ENCODE measurements around the gene WFIKKN2.

The WFIKKN2 gene

GRCh38 chr17:50830994-50831393, 4.4 kb upstream of the WFIKKN2 start:
- DNase-seq (ENCODE audit: low spot score): no peak
- no peak for TF ChIP-seq CTCF (IDR thresholded peaks at IDR 0.05; ENCODE audit: extremely low read depth, missing control alignments)

GRCh38 chr17:50831471-50831928, 3.9 kb upstream of the WFIKKN2 start:
- no peak for DNase-seq (ENCODE audit: low spot score)
- TF ChIP-seq CTCF (IDR thresholded peaks at IDR 0.05; ENCODE audit: extremely low read depth, missing control alignments): no peak

- no peak for TF ChIP-seq CTCF (IDR thresholded peaks at IDR 0.05; ENCODE audit: extremely low read depth, missing control alignments)
- DNase-seq (ENCODE audit: low spot score): no peak
Measured at GRCh38 chr17:50832267-50832863, 3.0 kb upstream of the WFIKKN2 start.

DNA sequence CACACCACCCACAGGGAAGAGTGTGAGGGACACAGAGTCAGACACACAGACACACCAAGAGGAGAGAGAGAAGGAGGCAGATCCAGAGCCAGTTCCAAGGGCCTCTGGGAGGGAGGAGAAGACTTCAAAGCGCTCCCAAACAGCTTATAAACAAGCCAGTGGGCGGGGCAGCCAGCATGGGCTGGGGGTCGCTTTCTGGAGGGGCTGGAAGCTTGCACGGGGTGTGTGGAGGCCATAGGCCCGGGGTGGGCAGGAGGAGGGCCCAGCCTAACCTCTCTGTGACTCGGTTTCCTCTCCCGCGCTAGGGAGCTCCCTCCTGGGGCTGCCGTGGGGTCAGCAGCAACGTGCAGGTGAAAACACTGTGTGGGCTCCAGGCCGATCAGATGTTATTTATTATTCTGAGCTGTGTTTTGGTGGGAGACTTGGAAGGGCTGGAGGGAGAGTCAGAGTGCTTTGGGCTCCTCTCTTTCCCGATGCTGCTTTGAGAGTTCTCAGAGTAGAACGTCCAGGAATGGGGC, 2.5 kb upstream of the WFIKKN2 start:
- no peak for DNase-seq (ENCODE audit: low spot score)

DNA sequence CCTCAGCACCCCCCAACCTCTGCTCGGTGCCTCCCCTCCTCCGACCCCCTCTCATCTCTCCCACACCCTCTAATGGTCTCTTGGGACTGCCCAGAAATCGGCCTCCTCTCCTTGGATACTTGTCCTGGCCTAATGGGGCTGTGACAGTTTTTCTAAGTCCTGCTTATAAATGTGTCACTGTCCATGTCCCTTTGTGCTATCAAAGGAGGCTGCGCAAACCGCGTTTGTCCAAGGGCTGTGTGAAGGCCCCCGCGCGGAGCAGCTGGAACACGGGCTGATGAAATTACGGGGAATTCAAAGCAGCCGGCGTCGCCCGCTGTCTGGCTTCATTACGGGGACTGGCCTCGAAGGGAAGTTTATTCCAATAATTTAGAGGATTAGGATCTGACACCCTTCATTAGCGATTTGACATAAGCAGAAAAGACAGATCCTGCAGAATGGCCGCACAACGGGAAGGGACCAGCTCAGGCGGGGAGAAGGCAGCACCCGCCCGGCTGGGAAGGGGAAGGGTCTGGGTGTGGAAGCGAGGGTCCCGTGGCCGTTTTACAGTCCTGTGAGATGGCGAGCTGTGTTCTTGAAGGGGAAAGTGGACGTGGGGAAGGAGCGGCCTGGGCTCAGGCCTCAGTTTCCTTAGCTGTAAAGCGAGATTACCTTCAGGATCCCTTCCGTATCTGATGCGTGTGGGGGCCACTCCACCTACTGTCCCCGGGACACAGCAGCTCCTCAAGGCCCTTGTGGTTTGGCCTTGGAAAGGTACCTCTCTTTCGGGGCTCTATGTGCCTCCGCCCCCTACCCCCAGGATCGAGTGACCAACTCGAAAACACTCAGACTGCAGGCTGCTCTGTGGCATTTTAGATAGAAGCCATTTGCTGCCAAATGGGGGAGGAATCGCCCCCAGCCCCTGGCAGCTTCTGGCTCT, 1.6 kb upstream of the WFIKKN2 start:
- no peak for DNase-seq (ENCODE audit: low spot score)
- no peak for TF ChIP-seq CTCF (IDR thresholded peaks at IDR 0.05; ENCODE audit: extremely low read depth, missing control alignments)

More for the DNA sequence above, 2.5 kb upstream of the WFIKKN2 start:
- TF ChIP-seq CTCF (IDR thresholded peaks at IDR 0.05; ENCODE audit: extremely low read depth, missing control alignments): no peak

- TF ChIP-seq CTCF (IDR thresholded peaks at IDR 0.05; ENCODE audit: extremely low read depth, missing control alignments): no peak
- no peak for DNase-seq (ENCODE audit: low spot score)
Measured at GRCh38 chr17:50834429-50835300, 721 bp upstream of the WFIKKN2 start.

Measured in GM20000 (cell line).